Measurements from ENCODE around the gene CMTM7.

The CMTM7 gene

DNA sequence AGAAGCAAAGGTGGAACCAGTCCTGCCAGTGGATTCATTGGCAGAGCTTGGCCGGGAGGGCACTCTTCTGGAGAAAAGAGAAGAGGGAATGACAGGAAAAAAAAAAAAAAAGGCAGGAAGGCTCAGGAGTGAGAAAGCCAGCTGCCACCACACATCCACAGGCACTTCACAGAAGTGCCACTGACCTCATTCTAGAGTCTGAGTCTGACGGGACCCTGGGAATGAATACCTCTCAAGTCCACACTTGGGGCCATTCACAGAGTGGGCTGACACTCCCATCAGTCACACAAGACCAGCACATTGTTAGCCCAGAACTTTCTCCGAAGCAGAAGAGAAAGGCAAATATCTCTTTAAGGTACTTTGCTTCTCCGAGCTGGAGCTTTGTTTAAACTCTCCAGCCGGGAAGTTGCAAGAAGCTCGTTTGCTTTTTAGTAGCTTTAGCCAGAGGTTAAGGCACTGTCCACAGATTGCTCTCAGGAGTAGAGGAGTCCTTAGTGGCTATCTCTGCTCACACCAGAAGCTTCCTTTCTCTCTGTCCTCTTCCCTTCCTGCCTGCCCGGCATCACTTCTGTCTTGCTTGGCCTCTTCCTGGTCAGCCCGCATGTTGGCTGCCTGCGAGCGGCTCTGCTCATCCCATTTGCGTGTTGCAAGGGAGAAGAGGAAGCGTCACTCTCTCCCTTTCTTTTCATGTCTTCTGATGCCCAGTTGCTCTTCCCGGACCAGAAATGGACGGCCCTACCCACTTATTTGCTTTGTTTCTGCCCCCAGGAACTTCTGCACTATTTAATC is 57.2 kb downstream of the CMTM7 start:
- ATAC-seq (ENCODE audit: low read depth) (no peak), DNase-seq (ENCODE audit: low spot score in 2 of 2) (no peak)
- H3K27ac Mint-ChIP-seq = peak overlapping the region; percentile 53
- H3K4me3 Mint-ChIP-seq = no peak overlapping the region
- peaks cover 39% of the 10 kb centered on the region for H3K36me3 Mint-ChIP-seq
- H3K27me3 Mint-ChIP-seq = no peaks in the 10 kb centered on the region
- peaks cover 29% of the 10 kb centered on the region for H3K4me1 Mint-ChIP-seq
- peaks cover 3% of the 10 kb centered on the region for H3K9me3 Mint-ChIP-seq

- ATAC-seq (ENCODE audit: low read depth) = no peak
- Mint-ChIP-seq H3K36me3 (peaks cover 42% of the 10 kb centered on the region), H3K9me3 (peaks cover 3% of the 10 kb centered on the region), H3K4me3 (no peak overlapping the region), H3K4me1 (peaks cover 29% of the 10 kb centered on the region), H3K27ac (no peak overlapping the region), H3K27me3 (no peaks in the 10 kb centered on the region)
- no peak for DNase-seq (ENCODE audit: low spot score in 2 of 2)
Observed at GRCh38 chr3:32449691-32450090, 58.0 kb downstream of the CMTM7 start.

DNA sequence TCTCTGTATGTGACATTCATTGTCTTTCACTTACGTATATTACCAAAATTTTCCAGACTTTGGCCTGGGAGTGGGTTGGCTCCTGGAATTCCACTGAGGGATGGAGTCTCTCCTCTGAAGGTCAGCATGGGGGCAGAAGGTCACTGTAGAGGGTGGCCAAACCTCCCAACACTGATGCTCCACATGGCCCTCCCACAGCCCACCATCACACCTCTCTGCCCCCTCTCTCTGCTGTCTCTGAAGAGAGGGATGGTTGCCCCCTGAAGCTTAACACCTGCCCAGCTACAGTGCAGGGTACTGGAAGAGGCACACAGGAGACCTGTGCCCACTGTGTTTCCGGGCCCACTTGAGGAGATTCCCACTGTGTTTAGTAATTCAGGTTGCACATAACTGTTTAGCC is 58.8 kb downstream of the CMTM7 start:
- peaks cover 44% of the 10 kb centered on the region for H3K36me3 Mint-ChIP-seq
- peaks cover 37% of the 10 kb centered on the region for H3K4me1 Mint-ChIP-seq
- no peak for DNase-seq (ENCODE audit: low spot score in 2 of 2)
- H3K27me3 Mint-ChIP-seq = no peaks in the 10 kb centered on the region
- no peak overlapping the region for H3K4me3 Mint-ChIP-seq
- H3K9me3 Mint-ChIP-seq = peaks cover 3% of the 10 kb centered on the region
- ATAC-seq (ENCODE audit: low read depth) = no peak
- peak overlapping the region; percentile 89 for H3K27ac Mint-ChIP-seq

- no peak for ATAC-seq (ENCODE audit: low read depth)
- Mint-ChIP-seq H3K4me1 (peaks cover 42% of the 10 kb centered on the region), H3K36me3 (peaks cover 46% of the 10 kb centered on the region)
Observed at GRCh38 chr3:32450992-32451659, 59.5 kb downstream of the CMTM7 start.

DNA sequence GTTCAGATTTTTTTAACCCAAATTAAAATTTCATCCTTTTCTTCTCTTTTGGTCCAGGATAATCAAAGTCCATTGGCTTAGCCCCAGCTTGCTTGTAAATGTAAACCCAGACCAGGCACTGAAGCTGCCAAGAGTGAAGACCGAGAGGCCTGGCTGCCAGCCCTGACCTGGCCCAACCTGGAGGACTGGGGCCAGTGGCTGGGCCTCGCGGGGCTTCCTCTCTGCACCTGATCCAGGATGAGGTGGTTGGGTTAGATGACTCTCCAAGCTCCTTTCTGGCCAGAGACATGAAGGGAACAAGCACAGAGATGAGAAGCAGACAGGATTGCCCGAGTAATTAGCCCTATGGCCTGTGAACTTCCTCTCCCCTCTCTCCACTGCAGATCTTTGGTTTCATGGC is 60.4 kb downstream of the CMTM7 start:
- H3K4me1 Mint-ChIP-seq = peaks cover 42% of the 10 kb centered on the region

More at GRCh38 chr3:32450992-32451659, 59.5 kb downstream of the CMTM7 start:
- no peak for DNase-seq (ENCODE audit: low spot score in 2 of 2)
- Mint-ChIP-seq H3K4me3 (no peak overlapping the region), H3K27me3 (no peaks in the 10 kb centered on the region), H3K27ac (peak overlapping the region; percentile 89), H3K9me3 (peaks cover 3% of the 10 kb centered on the region)

DNA sequence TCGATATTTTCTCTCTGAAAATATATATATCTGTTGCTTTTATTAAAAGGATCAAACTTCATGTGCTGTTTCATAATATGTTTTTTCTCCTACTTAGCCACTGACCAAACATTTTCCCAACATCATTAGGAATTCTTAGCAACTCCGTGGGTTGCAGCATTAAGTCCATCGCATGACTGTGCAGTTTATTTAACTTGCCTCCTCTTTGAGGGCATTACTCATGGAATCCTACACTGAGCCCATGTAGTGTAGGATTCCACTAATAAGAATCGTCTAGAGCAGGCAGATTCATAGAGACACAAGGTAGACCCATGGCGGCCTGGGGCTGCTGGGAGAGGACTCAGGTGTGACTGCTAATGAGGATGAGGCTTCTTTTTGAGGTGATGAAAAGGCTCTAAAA is 61.7 kb downstream of the CMTM7 start:
- Mint-ChIP-seq H3K36me3 (peaks cover 33% of the 10 kb centered on the region), H3K4me3 (no peak overlapping the region), H3K9me3 (peaks cover 1% of the 10 kb centered on the region), H3K27me3 (no peaks in the 10 kb centered on the region), H3K27ac (no peak overlapping the region), H3K4me1 (peaks cover 43% of the 10 kb centered on the region)
- ATAC-seq (ENCODE audit: low read depth) (no peak), DNase-seq (ENCODE audit: low spot score in 2 of 2) (no peak)

More for the DNA sequence above, 60.4 kb downstream of the CMTM7 start:
- no peak overlapping the region for H3K27ac Mint-ChIP-seq
- H3K27me3 Mint-ChIP-seq = no peaks in the 10 kb centered on the region
- H3K9me3 Mint-ChIP-seq = peaks cover 1% of the 10 kb centered on the region
- no peak overlapping the region for H3K4me3 Mint-ChIP-seq
- peaks cover 38% of the 10 kb centered on the region for H3K36me3 Mint-ChIP-seq
- DNase-seq (ENCODE audit: low spot score in 2 of 2) = no peak
- no peak for ATAC-seq (ENCODE audit: low read depth)

DNA sequence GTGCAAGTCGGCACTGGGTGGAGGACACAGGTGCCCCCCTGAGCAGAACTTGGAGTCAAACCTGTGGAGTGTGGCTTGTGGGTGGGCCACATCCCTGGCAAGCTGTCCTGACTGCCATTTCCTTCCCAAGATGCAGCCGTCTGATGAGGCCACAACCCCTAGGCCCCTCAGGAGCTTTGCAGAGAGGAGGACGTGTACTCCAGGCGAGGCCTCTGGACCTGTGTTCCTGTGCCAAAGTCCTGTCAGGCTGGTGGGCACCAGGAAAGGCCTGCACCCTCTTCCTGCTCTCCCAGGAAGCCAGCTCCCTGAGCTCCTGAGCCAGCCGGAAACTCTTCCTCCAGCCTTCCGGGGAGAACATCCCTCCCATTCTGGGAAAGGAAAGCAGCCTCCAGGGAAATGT is 62.5 kb downstream of the CMTM7 start:
- Mint-ChIP-seq H3K27me3 (no peaks in the 10 kb centered on the region), H3K9me3 (peaks cover 1% of the 10 kb centered on the region), H3K36me3 (peaks cover 30% of the 10 kb centered on the region), H3K4me3 (no peak overlapping the region), H3K27ac (no peak overlapping the region), H3K4me1 (peaks cover 42% of the 10 kb centered on the region)
- no peak for ATAC-seq (ENCODE audit: low read depth)
- no peak for DNase-seq (ENCODE audit: low spot score in 2 of 2)

DNA sequence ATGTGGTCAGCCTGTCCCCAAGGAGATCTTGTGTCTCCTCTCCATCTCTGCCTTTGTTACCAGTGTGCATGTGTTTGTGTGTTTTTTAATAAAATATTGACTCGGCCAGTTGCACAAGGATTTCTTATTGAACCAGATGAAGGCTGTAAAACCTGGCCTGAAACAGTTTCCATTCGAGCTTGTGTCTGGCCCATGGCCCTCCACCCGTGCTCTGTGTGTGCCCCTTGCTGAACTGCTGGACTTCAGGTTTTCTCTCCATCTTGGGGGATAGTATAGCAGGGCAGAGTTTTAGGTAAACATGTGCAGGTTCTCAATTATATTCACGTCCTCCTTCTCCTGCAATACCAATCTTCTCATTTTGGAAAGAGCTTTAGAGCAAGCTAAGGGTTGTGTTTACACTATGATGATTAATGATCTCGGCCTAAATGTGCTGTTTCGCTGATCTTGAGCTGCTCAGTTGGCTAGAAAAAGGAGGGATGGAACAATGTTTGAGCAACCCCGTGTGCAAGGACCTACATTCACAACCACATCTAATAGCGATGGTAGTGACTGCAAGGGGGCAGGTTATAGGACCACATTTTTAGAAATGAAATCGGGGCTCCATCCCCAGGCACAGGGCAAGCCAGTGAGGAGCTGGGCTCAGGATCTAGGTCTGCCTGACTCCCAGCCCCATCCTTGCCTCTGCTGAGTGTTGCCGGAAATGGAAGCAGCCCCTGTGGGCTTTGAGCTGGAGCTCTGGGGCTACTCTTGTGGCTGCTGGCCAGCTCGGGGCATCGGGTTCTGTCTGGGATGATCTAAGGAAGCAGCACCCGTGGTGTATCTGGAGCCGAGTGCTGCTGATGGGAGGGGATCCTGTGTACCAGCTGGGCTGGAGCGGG is 63.3 kb downstream of the CMTM7 start:
- Mint-ChIP-seq H3K27ac (peak overlapping the region; percentile 98), H3K4me1 (peaks cover 45% of the 10 kb centered on the region), H3K9me3 (peaks cover 1% of the 10 kb centered on the region), H3K36me3 (peaks cover 27% of the 10 kb centered on the region), H3K27me3 (no peaks in the 10 kb centered on the region), H3K4me3 (peak overlapping the region; percentile 72)
- DNase-seq (ENCODE audit: low spot score in 2 of 2) = no peak
- no peak for ATAC-seq (ENCODE audit: low read depth)

DNA sequence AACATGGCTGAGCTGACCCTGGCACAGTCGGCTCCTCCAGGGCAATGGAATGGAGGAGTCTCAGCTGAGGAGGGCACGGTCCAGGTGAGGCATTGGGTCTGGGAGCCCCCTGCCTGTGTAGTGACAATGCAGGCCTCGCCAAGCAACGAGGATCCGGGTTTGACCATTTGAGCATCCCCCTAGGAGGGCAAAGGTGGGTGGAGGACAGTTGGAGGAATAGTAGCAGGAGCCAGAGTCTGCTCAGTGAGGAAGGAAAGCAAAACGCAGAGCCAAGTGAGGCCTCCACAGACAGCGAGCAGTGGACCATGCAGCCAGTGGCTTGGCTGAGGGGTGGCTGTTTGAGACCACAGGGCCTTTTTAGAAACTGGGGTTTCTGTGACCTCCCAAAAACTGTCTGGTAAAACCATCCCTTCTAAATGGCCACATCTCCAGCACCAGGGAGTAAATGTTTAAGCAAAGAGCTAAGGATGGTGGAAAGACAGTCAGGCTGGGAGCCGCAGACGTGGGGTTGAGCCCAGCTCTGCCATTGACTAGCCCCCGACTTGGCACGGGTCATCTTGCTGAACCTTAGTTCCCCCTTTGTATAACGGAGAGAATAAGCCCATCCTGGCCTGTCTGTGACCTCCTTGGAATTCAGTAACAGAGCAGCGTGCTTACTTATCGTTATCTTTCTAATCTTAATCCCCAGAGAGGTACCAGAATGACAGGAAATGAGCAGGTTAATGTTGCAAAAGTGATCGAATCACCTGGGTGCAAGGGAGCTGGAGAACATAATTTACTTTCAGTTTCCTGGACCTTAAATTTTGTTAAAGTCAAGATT is 64.2 kb downstream of the CMTM7 start:
- Mint-ChIP-seq H3K27ac (peak overlapping the region; percentile 98), H3K9me3 (peaks cover 1% of the 10 kb centered on the region), H3K27me3 (no peaks in the 10 kb centered on the region), H3K4me1 (peaks cover 48% of the 10 kb centered on the region), H3K4me3 (peak overlapping the region; percentile 72), H3K36me3 (peaks cover 22% of the 10 kb centered on the region)
- ATAC-seq (ENCODE audit: low read depth) (no peak), DNase-seq (ENCODE audit: low spot score in 2 of 2) (no peak)

DNA sequence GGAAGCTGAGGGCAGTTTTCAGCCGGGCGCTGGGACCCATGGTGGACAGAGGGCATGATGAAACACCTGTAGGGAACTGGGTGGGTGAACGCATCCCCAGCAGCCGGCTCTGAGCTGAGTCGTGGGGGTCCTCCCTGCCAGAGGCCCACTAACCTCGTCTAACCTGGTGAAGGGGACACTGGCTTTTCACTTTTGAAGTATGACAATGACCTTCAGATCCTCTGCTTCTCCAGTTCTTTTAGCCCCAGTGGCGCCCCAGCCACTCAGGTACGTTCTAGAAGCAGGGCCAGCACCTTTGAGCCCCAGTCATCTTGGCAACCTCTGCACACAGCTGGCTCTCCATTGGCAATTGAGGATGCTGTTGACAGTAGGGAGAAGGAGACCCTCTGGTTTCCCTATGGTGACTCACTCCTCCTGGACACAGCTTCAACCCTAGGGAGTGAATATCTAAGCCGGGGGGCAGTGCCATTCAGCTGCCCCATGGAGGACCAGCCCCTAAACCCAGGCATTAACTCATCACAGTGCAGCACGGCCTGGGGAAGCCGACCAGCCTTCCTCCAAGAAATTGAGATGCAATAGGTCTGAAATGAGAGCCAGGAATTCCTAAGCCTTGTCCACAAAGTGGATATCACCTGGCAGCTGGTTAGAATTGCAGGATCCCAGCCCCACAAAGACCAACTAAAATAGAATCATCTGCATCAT is 64.9 kb downstream of the CMTM7 start:
- Mint-ChIP-seq H3K4me1 (peaks cover 48% of the 10 kb centered on the region), H3K4me3 (peak overlapping the region; percentile 72), H3K27ac (peak overlapping the region; percentile 98), H3K36me3 (peaks cover 22% of the 10 kb centered on the region), H3K9me3 (peaks cover 1% of the 10 kb centered on the region), H3K27me3 (no peaks in the 10 kb centered on the region)
- ATAC-seq (ENCODE audit: low read depth) (no peak), DNase-seq (ENCODE audit: low spot score in 2 of 2) (no peak)

GRCh38 chr3:32457971-32458471 is 66.4 kb downstream of the CMTM7 start:
- Mint-ChIP-seq H3K36me3 (peaks cover 20% of the 10 kb centered on the region), H3K27me3 (no peaks in the 10 kb centered on the region), H3K9me3 (peaks cover 1% of the 10 kb centered on the region), H3K27ac (peak overlapping the region; percentile 98), H3K4me1 (peaks cover 48% of the 10 kb centered on the region), H3K4me3 (peak overlapping the region; percentile 74)
- ATAC-seq (ENCODE audit: low read depth) (peak; percentile 68), DNase-seq (ENCODE audit: low spot score in 2 of 2) (peak; percentile 62 to 64)

- peaks cover 47% of the 10 kb centered on the region for H3K4me1 Mint-ChIP-seq
- H3K36me3 Mint-ChIP-seq = peaks cover 12% of the 10 kb centered on the region
- no peak for DNase-seq (ENCODE audit: low spot score in 2 of 2)
- H3K4me3 Mint-ChIP-seq = no peak overlapping the region
- H3K27ac Mint-ChIP-seq = no peak overlapping the region
- peaks cover 1% of the 10 kb centered on the region for H3K9me3 Mint-ChIP-seq
- no peaks in the 10 kb centered on the region for H3K27me3 Mint-ChIP-seq
- ATAC-seq (ENCODE audit: low read depth) = no peak
Observed at GRCh38 chr3:32459450-32459849, 67.8 kb downstream of the CMTM7 start.
